PC-9 (cell line): ENCODE data around the gene LBP. TPM values are rescaled to one million over a fixed set of nuclear protein-coding genes. Genes with fewer than 3 reads are reported as not detected.

ENCODE experiments used
- BruUV-seq: library from RNA; stranded (reverse); fragments of 400-500 nt; replicated peaks from 2 replicates; lab custom pipeline; 2021; lab: Mats Ljungman, UMichigan
- CTCF ChIA-PET: fragments of 300-600 bp; sonication (Branson Sonifier 250); formaldehyde crosslinking; loops from one replicate; lab custom pipeline; 2022; ENCODE audit warnings: antibody characterized with exemption; lab: Charles Lee
- POLR2A ChIA-PET: fragments of 300-600 bp; sonication (Branson Sonifier 250); formaldehyde crosslinking; loops from one replicate; lab custom pipeline; 2022; ENCODE audit warnings: antibody characterized with exemption; ENCODE audit not compliant: unreplicated experiment; lab: Charles Lee
- DNase-seq, 2 experiments: peaks; one replicate each; pipeline versions ENCODE4 v3.0.0 to v3.0.0-alpha.2; 2015 to 2022; ENCODE audit warnings: mixed read lengths in 1 of 2
- H2AFZ ChIP-seq: fragments of 200-600 bp; sonication (generic); 2 replicates; pipeline ENCODE4 v1.8.1; 2017; ENCODE audit warnings: antibody characterized with exemption
- H3F3A ChIP-seq: fragments of 200-600 bp; sonication (generic); 2 replicates; pipeline ENCODE4 v1.8.1; 2017; ENCODE audit warnings: antibody characterized with exemption, mild to moderate bottlenecking, low read depth; ENCODE audit not compliant: insufficient read depth
- H3K27ac ChIP-seq: fragments of 200-600 bp; sonication (generic); 2 replicates; pipeline ENCODE4 v1.6.1; 2016; ENCODE audit warnings: mixed run types
- H3K27me3 ChIP-seq: fragments of 200-600 bp; sonication (generic); 2 replicates; pipeline ENCODE4 v1.6.1; 2016; ENCODE audit warnings: low read depth, mixed run types; ENCODE audit not compliant: insufficient read depth
- H3K36me3 ChIP-seq: fragments of 200-600 bp; sonication (generic); 2 replicates; pipeline ENCODE4 v1.6.1; 2016; ENCODE audit warnings: low read depth, mixed run types
- H3K4me1 ChIP-seq: fragments of 200-600 bp; sonication (generic); replicated peaks from 2 replicates; pipeline ENCODE4 v1.6.1; 2016; ENCODE audit warnings: mixed run types; ENCODE audit not compliant: insufficient read depth
- H3K4me2 ChIP-seq: fragments of 200-600 bp; sonication (generic); 2 replicates; pipeline ENCODE4 v1.6.1; 2017; ENCODE audit warnings: mixed run types
- H3K4me3 ChIP-seq: fragments of 200-600 bp; sonication (generic); 2 replicates; pipeline ENCODE4 v1.6.1; 2016; ENCODE audit warnings: mixed run types
- H3K79me2 ChIP-seq: fragments of 200-600 bp; sonication (generic); 2 replicates; pipeline ENCODE4 v1.6.1; 2017; ENCODE audit warnings: low read depth, mixed run types
- H3K9me2 ChIP-seq: fragments of 200-600 bp; sonication (generic); 2 replicates; pipeline ENCODE4 v1.8.1; 2017; ENCODE audit warnings: mild to moderate bottlenecking; ENCODE audit not compliant: insufficient read depth
- H3K9me3 ChIP-seq: fragments of 200-600 bp; sonication (generic); 2 replicates; pipeline ENCODE4 v1.8.1; 2016; ENCODE audit warnings: low read depth; ENCODE audit not compliant: insufficient read depth
- H4K20me1 ChIP-seq: fragments of 200-600 bp; sonication (generic); 2 replicates; pipeline ENCODE4 v1.8.1; 2017; ENCODE audit not compliant: insufficient read depth
- EZH2 ChIP-seq: fragments of 200-600 bp; sonication (generic); IDR thresholded peaks from 2 replicates; pipeline ENCODE4 v1.8.0; 2017; ENCODE audit warnings: antibody characterized with exemption, low read depth
- intact Hi-C: fragments of 100-400 bp; cut with micrococcal nuclease; formaldehyde crosslinking; loops from one replicate; pipeline ENCODE4 v1.10.0; 2022; ENCODE audit not compliant: unreplicated experiment
- total RNA-seq: library from RNA; stranded (reverse); gene quantifications from 2 replicates; pipeline ENCODE4 v1.2.3, GENCODE V29; 2021
- TF ChIP-seq, protein P1 (sequence below): fragments of 200-600 bp; sonication (generic); conservative IDR thresholded peaks from 2 replicates; pipeline ENCODE4 v1.6.1; 2017; ENCODE audit warnings: mixed run types, antibody characterized with exemption, mild to moderate bottlenecking, moderate library complexity

LBP gene
- total RNA-seq, 1 experiment from 2014 or later: not detected

DNA sequence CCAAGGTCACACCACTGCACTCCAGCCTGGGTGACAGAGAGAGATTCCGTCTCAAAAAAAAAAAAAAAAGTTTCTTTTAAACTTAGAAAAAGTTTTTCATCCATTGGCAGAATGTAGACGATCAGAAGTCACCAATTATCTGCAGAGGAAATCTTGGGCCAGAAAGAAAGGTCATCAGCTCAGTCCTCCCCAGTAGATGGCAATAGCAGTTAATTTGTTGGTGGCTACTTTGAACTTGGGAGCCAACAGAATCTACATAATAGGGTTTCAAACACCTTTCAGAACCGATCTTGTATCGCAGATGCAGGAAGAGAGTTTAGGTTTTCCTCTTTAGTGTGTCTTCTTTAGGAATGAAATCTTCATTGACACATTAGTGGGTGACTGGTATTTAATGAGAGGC is 41.7 kb downstream of the LBP start:
- Histone ChIP-seq H4K20me1 (no peaks in the 10 kb centered on the region), H3K9me2 (no peaks in the 10 kb centered on the region), H3K9me3 (no peaks in the 10 kb centered on the region), H2AFZ (no peak overlapping the region), H3K27ac (no peak overlapping the region), H3K79me2 (no peaks in the 10 kb centered on the region), H3K4me1 (no peaks in the 10 kb centered on the region), H3F3A (no peaks in the 10 kb centered on the region), H3K4me2 (no peak overlapping the region), H3K4me3 (no peak overlapping the region), H3K27me3 (no peaks in the 10 kb centered on the region), H3K36me3 (no peaks in the 10 kb centered on the region)
- intact Hi-C loops: no loop called here
- CTCF ChIA-PET: no interaction called here
- no TSS peak for BruUV-seq
- no peak for DNase-seq
- POLR2A ChIA-PET: interaction anchor here (0.7 kb wide), 1 partner anchor 161 kb away, joined by 3 read pairs; no protein-coding TSS in a partner anchor
- TF ChIP-seq, protein P1, sequence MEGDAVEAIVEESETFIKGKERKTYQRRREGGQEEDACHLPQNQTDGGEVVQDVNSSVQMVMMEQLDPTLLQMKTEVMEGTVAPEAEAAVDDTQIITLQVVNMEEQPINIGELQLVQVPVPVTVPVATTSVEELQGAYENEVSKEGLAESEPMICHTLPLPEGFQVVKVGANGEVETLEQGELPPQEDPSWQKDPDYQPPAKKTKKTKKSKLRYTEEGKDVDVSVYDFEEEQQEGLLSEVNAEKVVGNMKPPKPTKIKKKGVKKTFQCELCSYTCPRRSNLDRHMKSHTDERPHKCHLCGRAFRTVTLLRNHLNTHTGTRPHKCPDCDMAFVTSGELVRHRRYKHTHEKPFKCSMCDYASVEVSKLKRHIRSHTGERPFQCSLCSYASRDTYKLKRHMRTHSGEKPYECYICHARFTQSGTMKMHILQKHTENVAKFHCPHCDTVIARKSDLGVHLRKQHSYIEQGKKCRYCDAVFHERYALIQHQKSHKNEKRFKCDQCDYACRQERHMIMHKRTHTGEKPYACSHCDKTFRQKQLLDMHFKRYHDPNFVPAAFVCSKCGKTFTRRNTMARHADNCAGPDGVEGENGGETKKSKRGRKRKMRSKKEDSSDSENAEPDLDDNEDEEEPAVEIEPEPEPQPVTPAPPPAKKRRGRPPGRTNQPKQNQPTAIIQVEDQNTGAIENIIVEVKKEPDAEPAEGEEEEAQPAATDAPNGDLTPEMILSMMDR: no peak; the same call in 1 of the 2 replicates
- no peak for TF ChIP-seq EZH2

DNA sequence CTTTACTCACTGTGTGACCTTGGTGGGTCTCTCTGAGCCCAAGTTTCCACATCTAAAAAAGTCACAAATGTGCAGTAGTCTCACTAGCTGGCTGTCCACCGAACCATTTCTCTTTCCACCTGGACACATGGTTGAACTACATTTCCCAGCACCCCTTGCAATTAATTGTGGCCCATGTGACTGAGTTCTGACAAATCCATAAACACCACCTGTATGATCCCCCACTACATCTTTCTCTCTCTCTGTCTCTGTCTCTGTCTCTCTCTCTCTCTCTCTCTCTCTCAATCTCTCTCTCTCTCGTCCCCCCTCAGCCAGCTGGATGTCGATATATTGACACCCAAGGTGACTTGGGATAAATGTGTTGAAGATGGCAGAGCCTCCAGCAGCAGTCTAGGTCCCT is 46.1 kb downstream of the LBP start:
- no TSS peak for BruUV-seq
- Histone ChIP-seq H3K27ac (no peak overlapping the region), H3K9me2 (no peaks in the 10 kb centered on the region), H3K4me1 (no peaks in the 10 kb centered on the region), H3K4me3 (no peak overlapping the region), H4K20me1 (no peaks in the 10 kb centered on the region), H3K4me2 (0 out of 2 replicates have a peak overlapping the region, but pooled peaks have one; percentile 5), H3K27me3 (no peaks in the 10 kb centered on the region), H3K36me3 (no peaks in the 10 kb centered on the region), H3F3A (no peaks in the 10 kb centered on the region), H3K79me2 (no peaks in the 10 kb centered on the region), H3K9me3 (no peaks in the 10 kb centered on the region), H2AFZ (no peak overlapping the region)
- ChIA-PET CTCF (interaction anchor here (0.5 kb wide), 1 partner anchor 31 kb away, joined by 3 read pairs; no protein-coding TSS in a partner anchor), POLR2A (no interaction called here)
- no peak for DNase-seq
- no peak for TF ChIP-seq EZH2
- TF ChIP-seq, protein P1: no peak
- intact Hi-C loops: no loop called here

DNA sequence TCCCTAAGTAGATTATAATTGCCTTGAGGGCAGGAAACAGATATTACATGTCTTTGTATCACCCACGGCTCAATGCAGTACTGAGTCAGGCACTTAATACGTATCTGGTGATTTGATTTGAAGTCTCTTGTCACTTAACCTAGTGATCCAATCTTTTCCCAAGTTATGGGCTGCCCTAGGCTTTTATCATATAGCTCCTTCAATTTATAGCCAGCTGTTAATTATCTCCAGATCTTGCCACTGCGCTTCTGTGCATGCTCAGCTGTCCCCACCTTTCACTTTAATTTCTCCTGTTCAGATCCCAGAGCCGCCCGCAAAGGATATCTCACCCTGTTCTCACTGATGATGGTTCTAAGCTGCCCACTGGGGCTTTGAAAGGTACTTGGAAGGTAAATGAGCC is 47.0 kb downstream of the LBP start:
- CTCF ChIA-PET: no interaction called here
- POLR2A ChIA-PET: no interaction called here
- DNase-seq: no peak
- no peaks in the 10 kb centered on the region for H3K9me2 ChIP-seq
- no peaks in the 10 kb centered on the region for H3K9me3 ChIP-seq
- H3K27ac ChIP-seq: no peak overlapping the region
- TF ChIP-seq, protein P1: no peak
- no peak for TF ChIP-seq EZH2
- no peaks in the 10 kb centered on the region for H4K20me1 ChIP-seq
- intact Hi-C loops: no loop called here
- BruUV-seq: no TSS peak
- H2AFZ ChIP-seq: no peak overlapping the region
- H3K36me3 ChIP-seq: no peaks in the 10 kb centered on the region
- H3F3A ChIP-seq: no peaks in the 10 kb centered on the region
- no peak overlapping the region for H3K4me3 ChIP-seq
- H3K27me3 ChIP-seq: no peaks in the 10 kb centered on the region
- no peaks in the 10 kb centered on the region for H3K4me1 ChIP-seq
- no peak overlapping the region for H3K4me2 ChIP-seq
- H3K79me2 ChIP-seq: no peaks in the 10 kb centered on the region
